Ishikawa (cell line): ENCODE data around the gene ANKRD44.

Source experiments
- CEBPB ChIP-seq: IDR thresholded peaks from 2 replicates; pipeline ENCODE4 v1.6.1; 2012
- CREB1 ChIP-seq: IDR thresholded peaks from 2 replicates; pipeline ENCODE4 v1.6.1; 2012; ENCODE audit warnings: low read depth
- EGR1 ChIP-seq: IDR thresholded peaks from 2 replicates; pipeline ENCODE4 v1.6.1; 2012
- EP300 ChIP-seq: IDR thresholded peaks from 2 replicates; pipeline ENCODE4 v1.6.1; 2012; ENCODE audit warnings: borderline replicate concordance
- FOXM1 ChIP-seq: IDR thresholded peaks from 2 replicates; pipeline ENCODE4 v1.6.1; 2012; ENCODE audit warnings: low read depth, borderline replicate concordance
- NFIC ChIP-seq: IDR thresholded peaks from 2 replicates; pipeline ENCODE4 v1.6.1; 2012
- RAD21 ChIP-seq: IDR thresholded peaks from 2 replicates; pipeline ENCODE4 v1.6.1; 2012; ENCODE audit warnings: low read depth
- REST ChIP-seq: IDR thresholded peaks from 2 replicates; pipeline ENCODE4 v1.6.1; 2012; ENCODE audit warnings: low read depth, mild to moderate bottlenecking
- TAF1 ChIP-seq: IDR thresholded peaks from 2 replicates; pipeline ENCODE4 v1.6.1; 2012; ENCODE audit warnings: low read depth, mild to moderate bottlenecking
- TCF12 ChIP-seq: IDR thresholded peaks from 2 replicates; pipeline ENCODE4 v1.6.1; 2012; ENCODE audit warnings: low read depth
- TEAD4 ChIP-seq: IDR thresholded peaks from 2 replicates; pipeline ENCODE4 v1.6.1; 2012
- USF1 ChIP-seq: IDR thresholded peaks from 2 replicates; pipeline ENCODE4 v1.6.1; 2012
- YY1 ChIP-seq: IDR thresholded peaks from 2 replicates; pipeline ENCODE4 v1.6.1; 2012; ENCODE audit warnings: low read depth
- ZBTB7A ChIP-seq: IDR thresholded peaks from 2 replicates; pipeline ENCODE4 v1.6.1; 2012; ENCODE audit warnings: low read depth
- TF ChIP-seq, protein P1 (sequence below): IDR thresholded peaks from 2 replicates; pipeline ENCODE4 v1.6.1; 2012

The ANKRD44 gene

DNA sequence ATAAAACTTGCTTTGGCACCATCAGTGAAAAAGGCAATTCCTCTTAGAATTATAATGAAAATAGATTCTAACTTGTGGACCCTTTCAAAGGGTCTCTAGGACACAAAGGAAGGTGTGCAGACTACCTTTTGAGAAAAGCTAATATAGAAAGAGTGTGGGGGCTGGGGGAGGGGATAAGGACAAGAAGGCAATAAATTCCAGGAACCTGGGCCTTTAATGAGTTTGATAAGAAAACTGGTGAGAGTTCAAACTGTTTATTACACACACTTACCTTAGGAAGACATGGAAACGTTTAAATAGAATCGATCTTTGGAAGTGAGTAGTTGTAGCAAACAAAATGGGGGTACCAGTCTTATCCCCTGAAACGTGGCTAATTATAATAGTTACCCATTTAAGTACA, 344.5 kb downstream of the ANKRD44 start:
- TF ChIP-seq TEAD4: no peak

GRCh38 chr2:196965651-196966050, 344.9 kb downstream of the ANKRD44 start:
- no peak for TF ChIP-seq TEAD4
- TF ChIP-seq USF1: no peak
- TF ChIP-seq RAD21: no peak
- no peak for TF ChIP-seq CEBPB
- TF ChIP-seq TAF1: no peak

GRCh38 chr2:196963961-196964360, 346.6 kb downstream of the ANKRD44 start:
- TF ChIP-seq FOXM1 (no peak), TAF1 (no peak), CREB1 (no peak), REST (no peak), YY1 (no peak), EP300 (no peak)

- TF ChIP-seq CREB1: no peak
- TF ChIP-seq, protein P1, sequence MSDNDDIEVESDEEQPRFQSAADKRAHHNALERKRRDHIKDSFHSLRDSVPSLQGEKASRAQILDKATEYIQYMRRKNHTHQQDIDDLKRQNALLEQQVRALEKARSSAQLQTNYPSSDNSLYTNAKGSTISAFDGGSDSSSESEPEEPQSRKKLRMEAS: no peak
- TF ChIP-seq TAF1: no peak
- TF ChIP-seq EGR1: no peak
- TF ChIP-seq YY1: no peak
- TF ChIP-seq CEBPB: no peak
- TF ChIP-seq FOXM1: no peak
- no peak for TF ChIP-seq TCF12
- TF ChIP-seq USF1: no peak
- TF ChIP-seq REST: no peak
- no peak for TF ChIP-seq ZBTB7A
- no peak for TF ChIP-seq NFIC
- no peak for TF ChIP-seq EP300
- no peak for TF ChIP-seq RAD21
- TF ChIP-seq TEAD4: no peak
Observed at GRCh38 chr2:196963043-196963442, 347.5 kb downstream of the ANKRD44 start.

GRCh38 chr2:196962325-196962724, 348.3 kb downstream of the ANKRD44 start:
- no peak for TF ChIP-seq USF1

DNA sequence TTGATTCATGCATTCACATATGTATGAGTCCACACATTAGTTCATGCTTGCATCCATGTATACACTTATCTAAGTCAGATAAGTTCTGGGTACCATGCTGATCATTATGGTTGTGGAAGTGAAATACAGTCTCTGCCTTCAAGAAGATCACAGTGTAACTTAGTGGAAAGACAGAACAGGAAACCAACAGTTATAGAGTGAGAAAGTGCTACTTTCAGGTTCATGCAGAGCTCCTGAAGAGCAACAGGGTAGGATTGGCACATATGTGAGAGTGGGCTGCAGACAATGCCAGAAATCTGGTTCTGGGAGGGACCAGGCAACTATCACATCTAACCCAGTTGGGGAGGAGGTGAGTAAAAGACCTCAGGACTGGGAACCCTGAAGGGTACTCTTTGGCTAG, 348.7 kb downstream of the ANKRD44 start:
- TF ChIP-seq REST (no peak), ZBTB7A (no peak), CREB1 (no peak), FOXM1 (no peak), NFIC (no peak), TCF12 (no peak), TEAD4 (no peak), USF1 (no peak), RAD21 (no peak), YY1 (no peak)
- TF ChIP-seq, protein P1: no peak
